ENCODE results near the gene WDR72. TPM values are rescaled to one million over a fixed set of nuclear protein-coding genes. Genes with fewer than 3 reads are reported as not detected.

The WDR72 gene
- total and polyA plus RNA-seq, 2 donors (not counting 1 experiment from before 2014, with no cell fraction given), result not detected

DNA sequence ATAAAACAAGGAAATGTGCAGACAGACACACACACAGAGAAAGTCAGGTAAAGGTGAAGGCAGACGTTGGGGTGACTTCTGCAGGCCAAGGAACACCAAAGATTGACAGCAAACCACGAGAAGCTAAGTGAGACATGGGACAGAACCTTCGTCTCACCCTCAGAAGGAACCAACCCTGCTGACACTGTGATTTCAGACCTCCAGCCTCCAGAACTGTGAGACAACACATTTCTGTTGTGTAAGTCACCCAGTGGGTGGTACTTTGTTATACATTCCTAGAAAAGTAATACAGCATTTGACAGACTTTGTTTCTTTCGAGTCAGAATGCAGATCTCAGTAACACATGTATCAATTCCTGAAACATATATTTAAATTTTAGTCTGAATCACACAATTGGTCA is 7.1 kb downstream of the WDR72 start:
- Mint-ChIP-seq H3K4me1 (no peaks in the 10 kb centered on the region), H3K27ac (no peak overlapping the region), H3K9me3 (ENCODE audit: insufficient read depth) (no peaks in the 10 kb centered on the region), H3K4me3 (no peak overlapping the region), H3K27me3 (peaks cover 14% of the 10 kb centered on the region)
- ATAC-seq (ENCODE audit: low read depth) (no peak), DNase-seq (no peak)
- no peaks in the 10 kb centered on the region for H3K36me3 ChIP-seq (replicated peaks in 1 of 2; ENCODE audit: control extremely low read depth in 1 of 2, control insufficient read depth in 1 of 2, extremely low read depth in 1 of 2, insufficient read depth in 2 of 2, low read length in 1 of 2)
- ChIA-PET POLR2A (no interaction called here), CTCF (no interaction called here)
- H4K20me1 ChIP-seq (ENCODE audit: control insufficient read depth, insufficient read depth, low read length, poor library complexity, severe bottlenecking), result no peaks in the 10 kb centered on the region
- H3K27ac ChIP-seq (ENCODE audit: low read length in 2 of 2), result no peak overlapping the region
- H3K9me3 ChIP-seq (ENCODE audit: control extremely low read depth in 1 of 3, control insufficient read depth in 2 of 3, insufficient read depth in 1 of 3, low read length in 2 of 3), result no peaks in the 10 kb centered on the region
- no peaks in the 10 kb centered on the region for H3K4me1 ChIP-seq (ENCODE audit: control insufficient read depth in 2 of 2, insufficient read depth in 2 of 2, low read length in 2 of 2)
- no peak overlapping the region for H3K4me3 ChIP-seq (ENCODE audit: control extremely low read depth in 1 of 5, extremely low read depth in 1 of 5, insufficient read depth in 1 of 5, low read depth in 2 of 5, low read length in 4 of 5)
- H2AFZ ChIP-seq (ENCODE audit: insufficient read depth, low read depth, low read length, poor library complexity, severe bottlenecking), result no peak overlapping the region
- H3K4me2 ChIP-seq (replicated peaks; ENCODE audit: low read depth, low read length, poor library complexity, severe bottlenecking), result no peak overlapping the region
- no peak overlapping the region for H3K9ac ChIP-seq (ENCODE audit: low read length)
- no peaks in the 10 kb centered on the region for H3K27me3 ChIP-seq (replicated peaks in 1 of 4; ENCODE audit: control extremely low read depth in 1 of 4, control insufficient read depth in 3 of 4, insufficient read depth in 4 of 4, low read length in 3 of 4)
- H3K79me2 ChIP-seq (ENCODE audit: control insufficient read depth, insufficient read depth, low read length), result no peaks in the 10 kb centered on the region
- intact Hi-C loops (cut with micrococcal nuclease), result no loop called here
- 37% methylated on average over 2 of the region's 4 CpGs for WGBS (ENCODE audit: insufficient coverage)
- TF ChIP-seq, protein P1, sequence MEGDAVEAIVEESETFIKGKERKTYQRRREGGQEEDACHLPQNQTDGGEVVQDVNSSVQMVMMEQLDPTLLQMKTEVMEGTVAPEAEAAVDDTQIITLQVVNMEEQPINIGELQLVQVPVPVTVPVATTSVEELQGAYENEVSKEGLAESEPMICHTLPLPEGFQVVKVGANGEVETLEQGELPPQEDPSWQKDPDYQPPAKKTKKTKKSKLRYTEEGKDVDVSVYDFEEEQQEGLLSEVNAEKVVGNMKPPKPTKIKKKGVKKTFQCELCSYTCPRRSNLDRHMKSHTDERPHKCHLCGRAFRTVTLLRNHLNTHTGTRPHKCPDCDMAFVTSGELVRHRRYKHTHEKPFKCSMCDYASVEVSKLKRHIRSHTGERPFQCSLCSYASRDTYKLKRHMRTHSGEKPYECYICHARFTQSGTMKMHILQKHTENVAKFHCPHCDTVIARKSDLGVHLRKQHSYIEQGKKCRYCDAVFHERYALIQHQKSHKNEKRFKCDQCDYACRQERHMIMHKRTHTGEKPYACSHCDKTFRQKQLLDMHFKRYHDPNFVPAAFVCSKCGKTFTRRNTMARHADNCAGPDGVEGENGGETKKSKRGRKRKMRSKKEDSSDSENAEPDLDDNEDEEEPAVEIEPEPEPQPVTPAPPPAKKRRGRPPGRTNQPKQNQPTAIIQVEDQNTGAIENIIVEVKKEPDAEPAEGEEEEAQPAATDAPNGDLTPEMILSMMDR (IDR thresholded peaks at IDR 0.05), result no peak
- TF ChIP-seq EZH2 (IDR thresholded peaks at IDR 0.05; ENCODE audit: borderline replicate concordance, insufficient read depth, low read depth, low read length, poor library complexity, severe bottlenecking), result no peak

DNA sequence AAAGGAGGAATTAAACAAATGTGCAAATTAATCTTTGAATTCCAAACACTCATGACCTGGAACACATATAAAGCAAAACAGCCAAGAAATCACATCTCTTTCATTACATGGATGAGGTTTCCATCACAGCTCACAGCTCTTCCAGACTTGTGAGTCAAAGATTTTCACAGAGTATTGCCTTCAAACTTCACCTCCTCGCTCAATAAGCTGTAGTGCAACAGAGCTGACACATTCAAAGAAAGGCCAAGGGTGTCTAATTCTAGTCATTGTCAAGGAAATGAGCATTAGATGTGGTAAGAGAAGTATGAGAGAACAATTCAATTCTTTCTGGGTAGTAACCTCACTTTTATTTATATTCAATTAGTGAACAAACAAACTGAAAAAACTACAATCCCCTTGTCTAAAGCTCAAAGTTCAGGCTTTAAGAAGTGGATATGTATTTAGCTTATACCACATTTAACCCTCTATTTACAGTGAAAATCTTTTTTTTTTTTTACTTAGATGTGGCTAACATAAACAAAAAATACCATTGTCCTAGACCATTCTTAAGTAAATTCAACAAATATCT is 11.9 kb downstream of the WDR72 start:
- Mint-ChIP-seq H3K4me1 (no peaks in the 10 kb centered on the region), H3K27me3 (no peaks in the 10 kb centered on the region), H3K9me3 (ENCODE audit: insufficient read depth) (peaks cover 2% of the 10 kb centered on the region), H3K4me3 (no peak overlapping the region), H3K27ac (no peak overlapping the region)
- H4K20me1 ChIP-seq (ENCODE audit: control insufficient read depth, insufficient read depth, low read length, poor library complexity, severe bottlenecking), result no peaks in the 10 kb centered on the region
- no peak overlapping the region for H3K4me2 ChIP-seq (replicated peaks; ENCODE audit: low read depth, low read length, poor library complexity, severe bottlenecking)
- H3K9ac ChIP-seq (ENCODE audit: low read length), result no peak overlapping the region
- WGBS (ENCODE audit: insufficient coverage), result no CpG with 5 or more reads among the region's 1 CpG
- POLR2A ChIA-PET, result no interaction called here
- no peaks in the 10 kb centered on the region for H3K27me3 ChIP-seq (replicated peaks in 1 of 4; ENCODE audit: control extremely low read depth in 1 of 4, control insufficient read depth in 3 of 4, insufficient read depth in 4 of 4, low read length in 3 of 4)
- no peaks in the 10 kb centered on the region for H3K36me3 ChIP-seq (replicated peaks in 1 of 2; ENCODE audit: control extremely low read depth in 1 of 2, control insufficient read depth in 1 of 2, extremely low read depth in 1 of 2, insufficient read depth in 2 of 2, low read length in 1 of 2)
- no peak overlapping the region for H3K4me3 ChIP-seq (ENCODE audit: control extremely low read depth in 1 of 5, extremely low read depth in 1 of 5, insufficient read depth in 1 of 5, low read depth in 2 of 5, low read length in 4 of 5)
- TF ChIP-seq, protein P1 (IDR thresholded peaks at IDR 0.05), result no peak
- TF ChIP-seq EZH2 (IDR thresholded peaks at IDR 0.05; ENCODE audit: borderline replicate concordance, insufficient read depth, low read depth, low read length, poor library complexity, severe bottlenecking), result no peak
- intact Hi-C loops (cut with micrococcal nuclease), result no loop called here
- H3K79me2 ChIP-seq (ENCODE audit: control insufficient read depth, insufficient read depth, low read length), result no peaks in the 10 kb centered on the region
- CTCF ChIA-PET, result no interaction called here
- H3K9me3 ChIP-seq (ENCODE audit: control extremely low read depth in 1 of 3, control insufficient read depth in 2 of 3, insufficient read depth in 1 of 3, low read length in 2 of 3), result no peaks in the 10 kb centered on the region
- no peak for ATAC-seq (ENCODE audit: low read depth)
- no peak for DNase-seq
- no peak overlapping the region for H3K27ac ChIP-seq (ENCODE audit: low read length in 2 of 2)
- H3K4me1 ChIP-seq (ENCODE audit: control insufficient read depth in 2 of 2, insufficient read depth in 2 of 2, low read length in 2 of 2), result no peaks in the 10 kb centered on the region
- H2AFZ ChIP-seq (ENCODE audit: insufficient read depth, low read depth, low read length, poor library complexity, severe bottlenecking), result no peak overlapping the region

Measured in B cell (primary cell).